SK-N-SH (cell line): ENCODE measurements around the gene ZXDC. TPM values are rescaled to one million over a fixed set of nuclear protein-coding genes. Genes with fewer than 3 reads are reported as not detected.

ENCODE experiments used
- CTCF ChIA-PET: fragments of 300-600, 350-600 bp; formaldehyde crosslinking; extraction: SDS; loops from one replicate; lab custom pipeline; 2021; lab: Yijun Ruan, JAX
- POLR2A ChIA-PET: fragments of 350-600 bp; sonication (Branson Sonifier 250); formaldehyde crosslinking; extraction: SDS; loops from one replicate; lab custom pipeline; 2020; ENCODE audit warnings: antibody characterized with exemption, inconsistent platforms; lab: Yijun Ruan, JAX
- DNase-seq: peaks from one replicate; pipeline ENCODE4 v3.0.0; 2012
- H2AFZ ChIP-seq: fragments of 200-600 bp; sonication (generic); 2 replicates; pipeline ENCODE4 v1.8.1; 2016; ENCODE audit warnings: antibody characterized with exemption, mild to moderate bottlenecking, low read depth
- H3F3A ChIP-seq: fragments of 200-600 bp; sonication (generic); replicated peaks from 2 replicates; pipeline ENCODE3; 2016; ENCODE audit warnings: antibody characterized with exemption, mild to moderate bottlenecking; ENCODE audit not compliant: insufficient read depth
- H3K27ac ChIP-seq, 2 experiments: fragments of 200-500 bp in 1 of 2; fragments of 200-600 bp in 1 of 2; sonication (Bioruptor generic) in 1 of 2; sonication (generic), shearing (Covaris generic) in 1 of 2; 2 replicates each; pipeline versions ENCODE4 v1.5.1 to v1.6.1; 2014 to 2016; ENCODE audit warnings: low read depth in 2 of 2, inconsistent platforms in 1 of 2, low read length in 1 of 2, mild to moderate bottlenecking in 1 of 2, mixed read lengths in 1 of 2
- H3K27me3 ChIP-seq: fragments of 200-600 bp; sonication (generic), shearing (Covaris generic); 2 replicates; pipeline ENCODE4 v1.6.1; 2016; ENCODE audit warnings: mixed run types; ENCODE audit not compliant: insufficient read depth
- H3K36me3 ChIP-seq, 2 experiments: fragments of 200-500 bp in 1 of 2; fragments of 200-600 bp in 1 of 2; sonication (Bioruptor generic) in 1 of 2; sonication (generic) in 1 of 2; replicated peaks in 1 of 2; 2 replicates each; pipeline versions ENCODE3 to v1.5.1; 2014 to 2016; ENCODE audit warnings: low read length in 1 of 2, mild to moderate bottlenecking in 1 of 2; ENCODE audit not compliant: insufficient read depth in 2 of 2, control insufficient read depth in 1 of 2
- H3K4me1 ChIP-seq, 2 experiments: fragments of 200-500 bp in 1 of 2; fragments of 200-600 bp in 1 of 2; sonication (Bioruptor generic) in 1 of 2; sonication (generic), shearing (Covaris generic) in 1 of 2; 2 replicates each; pipeline versions ENCODE4 v1.5.1 to v1.6.1; 2014 to 2016; ENCODE audit warnings: low read depth in 1 of 2, low read length in 1 of 2, mixed run types in 1 of 2; ENCODE audit not compliant: insufficient read depth in 2 of 2, control insufficient read depth in 1 of 2
- H3K4me2 ChIP-seq: fragments of 200-600 bp; sonication (generic), shearing (Covaris generic); 2 replicates; pipeline ENCODE4 v1.6.1; 2017; ENCODE audit warnings: mixed run types
- H3K4me3 ChIP-seq, 2 experiments: fragments of 200-500 bp in 1 of 2; fragments of 200-600 bp in 1 of 2; sonication (Bioruptor generic) in 1 of 2; sonication (generic), shearing (Covaris generic) in 1 of 2; 2 replicates each; pipeline versions ENCODE4 v1.5.1 to v1.8.1; 2014 to 2016; ENCODE audit warnings: low read depth in 2 of 2, inconsistent platforms in 1 of 2, low read length in 1 of 2, mild to moderate bottlenecking in 1 of 2, mixed read lengths in 1 of 2, moderate library complexity in 1 of 2
- H3K79me2 ChIP-seq: fragments of 200-600 bp; sonication (generic); 2 replicates; pipeline ENCODE4 v1.8.1; 2017; ENCODE audit warnings: mild to moderate bottlenecking; ENCODE audit not compliant: insufficient read depth
- H3K9ac ChIP-seq: fragments of 200-600 bp; sonication (generic); 2 replicates; pipeline ENCODE4 v1.6.1; 2017; ENCODE audit warnings: mixed run types
- H3K9me2 ChIP-seq: fragments of 200-600 bp; sonication (generic); 2 replicates; pipeline ENCODE4 v1.6.1; 2017; ENCODE audit warnings: mixed run types
- H3K9me3 ChIP-seq: fragments of 200-600 bp; sonication (generic); 2 replicates; pipeline ENCODE4 v1.6.1; 2017; ENCODE audit warnings: mixed run types, mild to moderate bottlenecking, moderate library complexity
- H4K20me1 ChIP-seq: fragments of 200-600 bp; sonication (generic); 2 replicates; pipeline ENCODE4 v1.6.1; 2017; ENCODE audit warnings: mild to moderate bottlenecking, mixed run types; ENCODE audit not compliant: insufficient read depth
- CTCF ChIP-seq: fragments of 200-600 bp; sonication (generic); IDR thresholded peaks from 2 replicates; pipeline ENCODE4 v1.6.1; 2017; ENCODE audit warnings: antibody characterized with exemption, mild to moderate bottlenecking, moderate library complexity
- EZH2phosphoT487 ChIP-seq: fragments of 200-600 bp; sonication (generic); IDR thresholded peaks from 2 replicates; pipeline ENCODE4 v1.6.1; 2017; ENCODE audit warnings: low read depth, mixed run types, mild to moderate bottlenecking, antibody characterized with exemption, moderate library complexity, borderline replicate concordance
- FOXJ3 ChIP-seq: sonication (generic); formaldehyde crosslinking; IDR thresholded peaks from 2 replicates; pipeline ENCODE4 v1.5.1; 2020; ENCODE audit warnings: mild to moderate bottlenecking, missing genetic modification reagents
- NRF1 ChIP-seq: IDR thresholded peaks from 2 replicates; pipeline ENCODE4 v1.6.1; 2012; ENCODE audit warnings: low read depth, mild to moderate bottlenecking, low read length
- RCOR1 ChIP-seq: fragments of 150-350 bp; IDR thresholded peaks from 2 replicates; pipeline ENCODE4 v1.6.1; 2017; ENCODE audit warnings: antibody characterized with exemption, low read length
- RFX5 ChIP-seq: IDR thresholded peaks from 2 replicates; pipeline ENCODE4 v1.6.1; 2012; ENCODE audit warnings: mild to moderate bottlenecking, improper control_type of control experiment, low read length
- TEAD4 ChIP-seq: IDR thresholded peaks from 2 replicates; pipeline ENCODE4 v1.4.0; 2012; ENCODE audit warnings: mild to moderate bottlenecking, borderline replicate concordance; ENCODE audit not compliant: insufficient read depth
- USF2 ChIP-seq: fragments of 150-350 bp; IDR thresholded peaks from 2 replicates; pipeline ENCODE4 v1.6.1; 2017; ENCODE audit warnings: antibody characterized with exemption, low read length, low read depth, borderline replicate concordance
- WGBS: methylation state at CpG from one replicate; pipeline ENCODE4 v1.1.6; 2017; ENCODE audit warnings: low lambda C conversion rate; 5-methylcytosine and 5-hydroxymethylcytosine counted together
- polyA plus RNA-seq, 3 experiments: library from polyadenylated mRNA; depleted of rRNA; stranded (reverse); fragments of >200 nt; gene quantifications; 2 replicates each; pipeline ENCODE4 v1.2.3, GENCODE V29; 2012

ZXDC gene
- polyA plus RNA-seq, 1 of the 3 experiments (the other 2 are of a cell fraction), result 8.5 TPM

GRCh38 chr3:126496894-126497850, 21.5 kb upstream of the ZXDC start:
- H3K27ac ChIP-seq, result no peak overlapping the region
- no peaks in the 10 kb centered on the region for H3K79me2 ChIP-seq
- H3K9ac ChIP-seq, result no peak overlapping the region
- POLR2A ChIA-PET, result no interaction called here
- peaks cover 3% of the 10 kb centered on the region for H3F3A ChIP-seq
- H2AFZ ChIP-seq, result no peak overlapping the region
- DNase-seq, result no peak
- no peaks in the 10 kb centered on the region for H3K9me2 ChIP-seq
- H3K27me3 ChIP-seq, result no peaks in the 10 kb centered on the region
- no peak overlapping the region for H3K4me2 ChIP-seq
- no peak overlapping the region for H3K4me3 ChIP-seq
- no peak for TF ChIP-seq CTCF
- TF ChIP-seq RFX5, result no peak
- TF ChIP-seq RCOR1, result no peak
- TF ChIP-seq NRF1, result no peak
- no peak for TF ChIP-seq EZH2phosphoT487
- TF ChIP-seq TEAD4, result no peak
- TF ChIP-seq USF2, result no peak
- no peak for TF ChIP-seq FOXJ3
- no peaks in the 10 kb centered on the region; a peak in 1 of 4 replicates for H3K4me1 ChIP-seq
- CTCF ChIA-PET, result interaction anchor here (0.6 to 0.9 kb wide), 4 partner anchors 14 to 362 kb away, joined by 3 read pairs; no protein-coding TSS in a partner anchor
- no peaks in the 10 kb centered on the region for H3K9me3 ChIP-seq
- no peaks in the 10 kb centered on the region for H4K20me1 ChIP-seq
- H3K36me3 ChIP-seq, result no peaks in the 10 kb centered on the region
- 66% methylated on average over 15 of the region's 21 CpGs for WGBS

GRCh38 chr3:126495786-126496185, 20.1 kb upstream of the ZXDC start:
- H3K9ac ChIP-seq, result no peak overlapping the region
- no peaks in the 10 kb centered on the region for H3F3A ChIP-seq
- no peak overlapping the region for H3K4me2 ChIP-seq
- no peak overlapping the region for H3K27ac ChIP-seq
- no peaks in the 10 kb centered on the region for H3K79me2 ChIP-seq
- no peaks in the 10 kb centered on the region for H3K9me2 ChIP-seq
- no peaks in the 10 kb centered on the region; a peak in 1 of 4 replicates for H3K4me1 ChIP-seq
- TF ChIP-seq USF2 (no peak), RFX5 (no peak), TEAD4 (no peak), RCOR1 (no peak)
- no peak overlapping the region for H3K4me3 ChIP-seq
- WGBS, result 73% methylated on average over 5 of the region's 8 CpGs
- CTCF ChIA-PET, result interaction anchor here (0.6 kb wide), 1 partner anchor 536 kb away, joined by 3 read pairs; no protein-coding TSS in a partner anchor
- DNase-seq, result no peak
- no peaks in the 10 kb centered on the region for H3K27me3 ChIP-seq
- H2AFZ ChIP-seq, result no peak overlapping the region
- H4K20me1 ChIP-seq, result no peaks in the 10 kb centered on the region
- no peaks in the 10 kb centered on the region for H3K9me3 ChIP-seq
- POLR2A ChIA-PET, result no interaction called here
- H3K36me3 ChIP-seq, result no peaks in the 10 kb centered on the region
